CD14-positive monocyte (primary cell): ENCODE data around the gene TTBK1. TPM values are rescaled to one million over a fixed set of nuclear protein-coding genes. Genes with fewer than 3 reads are reported as not detected.
A peak's percentile ranks its signal among the peaks of the same experiment; 100 is the strongest.

Experiments
- DNase-seq, 3 donors: peaks; one replicate each; pipeline ENCODE4 v3.0.0-alpha.2; 2011 to 2022
- H2AFZ ChIP-seq: 2 replicates; pipeline ENCODE4 v1.6.0; 2012; ENCODE audit warnings: mild to moderate bottlenecking, low read depth, low read length, inconsistent platforms; ENCODE audit not compliant: insufficient read depth, poor library complexity, severe bottlenecking
- H3K27ac ChIP-seq, 2 donors: 1 replicate in 1 of 2; 2 replicates in 1 of 2; pipeline ENCODE4 v1.5.1; 2012 to 2013; ENCODE audit warnings: low read length in 2 of 2, control low read depth in 1 of 2, inconsistent platforms in 1 of 2, low read depth in 1 of 2, mild to moderate bottlenecking in 1 of 2
- H3K27me3 ChIP-seq, 2 donors: one replicate each; pipeline versions ENCODE4 v1.6.0 to v1.6.1; 2011 to 2013; ENCODE audit warnings: low read length in 2 of 2; ENCODE audit not compliant: control insufficient read depth in 2 of 2, insufficient read depth in 2 of 2
- H3K36me3 ChIP-seq, 2 donors: replicated peaks in 1 of 2; 1 replicate in 1 of 2; 2 replicates in 1 of 2; pipeline versions ENCODE4 v1.5.1 to v1.6.1; 2012 to 2013; ENCODE audit warnings: low read length in 2 of 2, control low read depth in 1 of 2, inconsistent platforms in 1 of 2, mild to moderate bottlenecking in 1 of 2; ENCODE audit not compliant: insufficient read depth in 2 of 2, control insufficient read depth in 1 of 2
- H3K4me1 ChIP-seq, 2 donors: 1 replicate in 1 of 2; 2 replicates in 1 of 2; pipeline versions ENCODE4 v1.5.1 to v1.6.1; 2012 to 2013; ENCODE audit warnings: low read length in 2 of 2, control low read depth in 1 of 2, inconsistent platforms in 1 of 2, mild to moderate bottlenecking in 1 of 2, moderate library complexity in 1 of 2; ENCODE audit not compliant: insufficient read depth in 2 of 2, control insufficient read depth in 1 of 2
- H3K4me2 ChIP-seq: replicated peaks from 2 replicates; pipeline ENCODE3; 2012; ENCODE audit warnings: low read length, moderate library complexity, mild to moderate bottlenecking; ENCODE audit not compliant: poor library complexity, severe bottlenecking; ENCODE audit errors: extremely low read depth
- H3K4me3 ChIP-seq, 3 experiments: fragments of 200-600 bp in 1 of 3; sonication (generic) in 1 of 3; replicated peaks in 1 of 3; 1 replicate in 2 of 3; 2 replicates in 1 of 3; pipeline ENCODE4 v1.5.1; 2011 to 2013; ENCODE audit warnings: low read length in 3 of 3, mild to moderate bottlenecking in 3 of 3, control low read depth in 2 of 3, low read depth in 2 of 3, inconsistent platforms in 1 of 3, moderate library complexity in 1 of 3
- H3K79me2 ChIP-seq: 2 replicates; pipeline ENCODE4 v1.6.0; 2012; ENCODE audit warnings: mild to moderate bottlenecking, control low read depth, inconsistent platforms, low read length, moderate library complexity; ENCODE audit not compliant: insufficient read depth
- H3K9ac ChIP-seq: 2 replicates; pipeline ENCODE4 v1.6.0; 2017; ENCODE audit warnings: low read length, mild to moderate bottlenecking; ENCODE audit not compliant: insufficient read depth, poor library complexity, severe bottlenecking
- H3K9me3 ChIP-seq, 2 donors: replicated peaks in 1 of 2; 1 replicate in 1 of 2; 2 replicates in 1 of 2; pipeline versions ENCODE4 v1.5.1 to v1.6.1; 2012 to 2013; ENCODE audit warnings: low read length in 2 of 2, control low read depth in 1 of 2; ENCODE audit not compliant: control insufficient read depth in 1 of 2, insufficient read depth in 1 of 2
- H4K20me1 ChIP-seq: 2 replicates; pipeline ENCODE4 v1.6.0; 2012; ENCODE audit warnings: mild to moderate bottlenecking, low read length, control low read depth, moderate library complexity; ENCODE audit not compliant: insufficient read depth
- H3K27ac Mint-ChIP-seq, 7 donors: one replicate each; pipeline ENCODE4 v1.8.0; 2020; ENCODE audit warnings: mild to moderate bottlenecking in 7 of 7, mixed read lengths in 7 of 7, moderate library complexity in 6 of 7, inconsistent platforms in 2 of 7
- H3K27me3 Mint-ChIP-seq, 3 donors: one replicate each; pipeline ENCODE4 v1.8.0; 2021 to 2022; ENCODE audit warnings: low read depth in 3 of 3, mild to moderate bottlenecking in 3 of 3, mixed read lengths in 3 of 3, moderate library complexity in 3 of 3, inconsistent platforms in 1 of 3
- H3K36me3 Mint-ChIP-seq, 2 donors: one replicate each; pipeline ENCODE4 v1.8.0; 2020; ENCODE audit warnings: mixed read lengths in 2 of 2, inconsistent platforms in 1 of 2, mild to moderate bottlenecking in 1 of 2
- H3K4me1 Mint-ChIP-seq: one replicate; pipeline ENCODE4 v1.8.0; 2020; ENCODE audit warnings: mild to moderate bottlenecking, mixed read lengths
- H3K4me3 Mint-ChIP-seq, 2 donors: one replicate each; pipeline ENCODE4 v1.8.0; 2020; ENCODE audit warnings: mild to moderate bottlenecking in 2 of 2, mixed read lengths in 2 of 2, moderate library complexity in 1 of 2
- H3K9me3 Mint-ChIP-seq, 7 donors: one replicate each; pipeline ENCODE4 v1.8.0; 2020 to 2022; ENCODE audit warnings: mixed read lengths in 7 of 7, mild to moderate bottlenecking in 6 of 7, moderate library complexity in 6 of 7, inconsistent platforms in 2 of 7
- WGBS: methylation state at CpG from one replicate; pipeline ENCODE4 v1.1.5; 2013; ENCODE audit warnings: missing lambda C conversion rate; ENCODE audit not compliant: insufficient coverage; 5-methylcytosine and 5-hydroxymethylcytosine counted together
- intact Hi-C, 2 donors: fragments of 100-400 bp; cut with micrococcal nuclease; formaldehyde crosslinking; loops; one replicate each; pipeline versions ENCODE4 v1.15.0 to v1.15.1; 2023
- polyA plus RNA-seq, 3 donors: library from polyadenylated mRNA; depleted of rRNA in 1 of 3; unstranded in 2 of 3; stranded (reverse) in 1 of 3; fragments of 300-500 nt in 2 of 3; fragments of >200 nt in 1 of 3; fragmentation: Illumina TruSeq in 2 of 3; gene quantifications; 1 replicate in 2 of 3; 2 replicates in 1 of 3; pipeline ENCODE4 v1.2.3, GENCODE V29; 2012 to 2021
- TF ChIP-seq, protein P1 (sequence below): fragments of 200-600 bp; IDR thresholded peaks from one replicate; pipeline ENCODE4 v1.8.0; 2022; ENCODE audit warnings: antibody characterized with exemption, mild to moderate bottlenecking

Gene TTBK1
- polyA plus RNA-seq, 3 donors: not detected

GRCh38 chr6:43204271-43205105 lies 38.8 kb upstream of the TTBK1 start:
- Histone ChIP-seq H3K4me1 (no peaks in the 10 kb centered on the region), H3K4me3 (no peak overlapping the region), H3K27me3 (no peaks in the 10 kb centered on the region), H2AFZ (no peak overlapping the region), H3K27ac (no peak overlapping the region), H4K20me1 (no peaks in the 10 kb centered on the region), H3K36me3 (peaks cover 33 to 47% of the 10 kb centered on the region in 2 donors), H3K9me3 (no peaks in the 10 kb centered on the region), H3K79me2 (no peaks in the 10 kb centered on the region), H3K4me2 (no peak overlapping the region), H3K9ac (no peak overlapping the region)
- Mint-ChIP-seq H3K4me1 (no peaks in the 10 kb centered on the region), H3K36me3 (peaks cover 48 to 55% of the 10 kb centered on the region in 2 donors), H3K27ac (peak overlapping the region in 1 of 7 donors; percentile 4), H3K9me3 (peaks cover 0 to 2% (median 0%) of the 10 kb centered on the region in 7 donors), H3K4me3 (no peak overlapping the region), H3K27me3 (no peaks in the 10 kb centered on the region)
- DNase-seq: no peak
- WGBS: 99% methylated on average over 22 of the region's 23 CpGs
- intact Hi-C loops: no loop called here
- TF ChIP-seq, protein P1, sequence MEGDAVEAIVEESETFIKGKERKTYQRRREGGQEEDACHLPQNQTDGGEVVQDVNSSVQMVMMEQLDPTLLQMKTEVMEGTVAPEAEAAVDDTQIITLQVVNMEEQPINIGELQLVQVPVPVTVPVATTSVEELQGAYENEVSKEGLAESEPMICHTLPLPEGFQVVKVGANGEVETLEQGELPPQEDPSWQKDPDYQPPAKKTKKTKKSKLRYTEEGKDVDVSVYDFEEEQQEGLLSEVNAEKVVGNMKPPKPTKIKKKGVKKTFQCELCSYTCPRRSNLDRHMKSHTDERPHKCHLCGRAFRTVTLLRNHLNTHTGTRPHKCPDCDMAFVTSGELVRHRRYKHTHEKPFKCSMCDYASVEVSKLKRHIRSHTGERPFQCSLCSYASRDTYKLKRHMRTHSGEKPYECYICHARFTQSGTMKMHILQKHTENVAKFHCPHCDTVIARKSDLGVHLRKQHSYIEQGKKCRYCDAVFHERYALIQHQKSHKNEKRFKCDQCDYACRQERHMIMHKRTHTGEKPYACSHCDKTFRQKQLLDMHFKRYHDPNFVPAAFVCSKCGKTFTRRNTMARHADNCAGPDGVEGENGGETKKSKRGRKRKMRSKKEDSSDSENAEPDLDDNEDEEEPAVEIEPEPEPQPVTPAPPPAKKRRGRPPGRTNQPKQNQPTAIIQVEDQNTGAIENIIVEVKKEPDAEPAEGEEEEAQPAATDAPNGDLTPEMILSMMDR: no peak

DNA sequence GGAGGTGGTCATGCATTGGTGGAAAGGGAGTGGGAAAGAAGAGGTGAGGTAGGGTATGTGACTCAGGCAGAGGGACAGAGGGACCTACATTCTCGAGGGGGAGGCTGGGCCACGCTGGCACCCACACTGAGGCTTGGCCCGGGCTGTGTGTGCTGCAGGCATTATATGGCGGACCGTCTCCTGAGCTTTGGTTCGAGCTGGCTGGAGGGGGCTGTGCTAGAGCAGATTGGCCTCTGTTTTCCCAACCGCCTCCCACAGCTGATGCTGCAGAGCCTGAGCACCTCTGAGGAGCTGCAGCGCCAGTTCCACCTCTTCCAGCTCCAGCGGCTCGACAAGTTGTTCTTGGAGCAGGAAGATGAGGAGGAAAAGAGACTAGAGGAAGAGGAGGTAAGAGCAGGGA lies 37.4 kb upstream of the TTBK1 start:
- no peak overlapping the region for H3K4me2 ChIP-seq
- Mint-ChIP-seq H3K27ac (peak overlapping the region in 4 of 7 donors; percentile 20 to 65 (median 31)), H3K27me3 (no peaks in the 10 kb centered on the region), H3K4me1 (no peaks in the 10 kb centered on the region), H3K9me3 (peaks cover 0 to 2% (median 0%) of the 10 kb centered on the region in 7 donors), H3K36me3 (peaks cover 38 to 44% of the 10 kb centered on the region in 2 donors), H3K4me3 (no peak overlapping the region)
- H3K4me3 ChIP-seq: no peak overlapping the region
- H3K9me3 ChIP-seq: no peaks in the 10 kb centered on the region
- H4K20me1 ChIP-seq: no peaks in the 10 kb centered on the region
- no peaks in the 10 kb centered on the region for H3K27me3 ChIP-seq
- H3K36me3 ChIP-seq: peaks cover 19 to 33% of the 10 kb centered on the region in 2 donors
- WGBS: 97% methylated on average over 7 of the region's 10 CpGs
- H3K4me1 ChIP-seq: no peaks in the 10 kb centered on the region
- intact Hi-C loops: no loop called here
- H2AFZ ChIP-seq: no peak overlapping the region
- no peak overlapping the region for H3K9ac ChIP-seq
- no peak for DNase-seq
- no peak overlapping the region for H3K27ac ChIP-seq
- H3K79me2 ChIP-seq: no peaks in the 10 kb centered on the region
- TF ChIP-seq, protein P1: no peak
